ENCODE measurements around the gene GRIP2. TPM values are rescaled to one million over a fixed set of nuclear protein-coding genes. Genes with fewer than 3 reads are reported as not detected.

GRIP2 gene
- total and polyA plus RNA-seq, 9 of the 15 experiments (the other 6 are each of a cell fraction or from before 2014, with no cell fraction given), result 0.01 TPM; not detected in 7

DNA sequence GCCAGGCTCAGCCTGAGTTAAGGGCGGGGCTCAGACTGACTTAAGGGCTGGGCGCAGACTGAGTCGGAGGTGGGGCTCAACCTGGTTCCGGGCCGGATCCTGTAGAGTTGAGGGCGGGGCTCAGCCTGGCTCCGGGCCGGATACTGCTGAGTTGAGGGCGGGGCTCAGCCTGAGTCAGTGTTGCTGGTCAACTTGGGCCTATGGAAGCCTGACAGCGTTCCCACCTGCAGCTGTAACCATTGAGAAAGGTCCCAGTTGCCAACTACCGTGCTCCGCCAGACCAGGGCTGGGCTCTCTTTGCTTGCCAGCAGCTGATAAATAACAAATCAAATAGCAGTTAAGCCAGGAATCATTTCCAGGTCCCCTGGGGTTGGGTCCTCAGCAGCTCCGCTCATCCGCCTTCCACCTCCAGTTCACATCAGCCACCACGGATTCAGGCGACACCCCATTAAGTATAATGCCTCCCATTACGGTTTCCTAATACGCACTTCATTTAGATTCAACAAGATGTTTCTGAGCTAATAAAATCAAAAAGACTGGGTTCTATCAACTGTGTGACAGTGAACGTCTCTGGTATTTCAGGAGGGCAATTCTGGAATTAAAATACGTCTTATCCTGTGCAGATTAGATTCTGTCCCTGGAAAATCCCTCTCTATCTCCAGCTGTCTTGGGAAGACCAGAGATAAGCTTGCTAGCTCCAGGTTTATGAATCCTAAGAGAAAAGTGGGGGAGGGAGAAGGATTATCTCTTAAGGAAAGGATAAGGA lies 7.3 kb downstream of the GRIP2 start (continued):
- TF ChIP-seq ZBTB40 (IDR thresholded peaks at IDR 0.05) (no peak), ZBTB40 (CRISPR knock-in tag; IDR thresholded peaks at IDR 0.05) (no peak), ZNF280A (IDR thresholded peaks at IDR 0.05; ENCODE audit: low read depth, partially characterized antibody) (no peak), ZBTB43 (CRISPR knock-in tag; IDR thresholded peaks at IDR 0.05) (no peak), AFF4 (CRISPR knock-in tag; IDR thresholded peaks at IDR 0.05) (no peak), SLC30A9 (CRISPR knock-in tag; IDR thresholded peaks at IDR 0.05) (no peak), CBFA2T2 (conservative IDR thresholded peaks at IDR 0.05) (no peak), MAZ (CRISPR knock-in tag; conservative IDR thresholded peaks at IDR 0.05 in 1 of 2, IDR thresholded peaks at IDR 0.05 in 1 of 2) (peak; percentile 31 to 68; a peak in 2 of 4 replicates), TOE1 (IDR thresholded peaks at IDR 0.05; ENCODE audit: borderline replicate concordance) (no peak), TOE1 (CRISPR knock-in tag; IDR thresholded peaks at IDR 0.05; ENCODE audit: borderline replicate concordance, low read depth) (no peak)

Measured in K562 (cell line).